Activated CD4-positive, alpha-beta memory T cell treated with anti-CD3 and anti-CD28 coated beads, Interleukin-2, amount 10 ng/mL, durations not matched to agents 7 days and 5 days (primary cell): ENCODE data around the gene MICA. TPM values are rescaled to one million over a fixed set of nuclear protein-coding genes. Genes with fewer than 3 reads are reported as not detected.
"Not testable (repeated sequence)": the region's sequence is repeated elsewhere in the genome, so short reads cannot be mapped to it uniquely, and the experiment has no call there.

Experiments used
- CTCF ChIA-PET: fragments of 350-600 bp; sonication (Branson Sonifier 250); formaldehyde crosslinking; loops from one replicate; lab custom pipeline; 2021; ENCODE audit warnings: antibody characterized with exemption, inconsistent platforms; lab: Charles Lee
- POLR2A ChIA-PET: fragments of 350-600 bp; sonication (Branson Sonifier 250); formaldehyde crosslinking; loops from one replicate; lab custom pipeline; 2021; ENCODE audit warnings: antibody characterized with exemption; lab: Charles Lee
- DNase-seq: peaks from one replicate; pipeline ENCODE4 v3.0.0-alpha.2; 2020
- H3K27ac Mint-ChIP-seq: one replicate; pipeline ENCODE4 v1.8.0; 2021; ENCODE audit warnings: mild to moderate bottlenecking, mixed read lengths
- H3K27me3 Mint-ChIP-seq: one replicate; pipeline ENCODE4 v1.8.0; 2021; ENCODE audit warnings: mixed read lengths
- H3K36me3 Mint-ChIP-seq: one replicate; pipeline ENCODE4 v1.8.0; 2021; ENCODE audit warnings: low read depth, mixed read lengths
- H3K4me1 Mint-ChIP-seq: one replicate; pipeline ENCODE4 v1.8.0; 2021; ENCODE audit warnings: mixed read lengths
- H3K4me3 Mint-ChIP-seq: one replicate; pipeline ENCODE4 v1.8.0; 2021; ENCODE audit warnings: mild to moderate bottlenecking, mixed read lengths
- H3K9me3 Mint-ChIP-seq: one replicate; pipeline ENCODE4 v1.8.0; 2021; ENCODE audit warnings: mixed read lengths
- total RNA-seq, 2 experiments: library from RNA; stranded (reverse); gene quantifications; one replicate each; pipeline ENCODE4 v1.2.3, GENCODE V29; 2021

The MICA gene
- total RNA-seq, 2 experiments from 2014 or later, result 12.0 to 12.3 TPM

DNA sequence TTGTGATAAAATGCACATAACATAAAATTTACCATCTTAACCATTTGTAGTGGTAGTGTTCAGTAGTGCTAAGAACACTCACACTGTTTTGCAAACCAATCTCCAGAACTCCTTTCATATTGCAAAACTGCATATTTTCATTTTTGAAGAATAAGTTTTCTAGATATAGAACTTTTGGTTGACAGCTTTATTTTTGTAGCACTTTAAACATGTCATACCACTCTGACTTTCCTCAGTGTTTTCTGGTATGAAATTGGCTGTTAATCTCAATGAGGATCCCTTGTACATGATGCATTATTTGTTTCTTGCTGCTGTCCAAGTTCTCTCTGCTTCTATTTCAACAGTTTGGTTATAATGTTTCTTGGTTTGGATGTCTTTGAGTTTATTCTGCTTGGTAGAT, 49.5 kb downstream of the MICA start:
- Mint-ChIP-seq H3K36me3 (no peaks in the 10 kb centered on the region), H3K4me3 (no peak overlapping the region), H3K4me1 (no peaks in the 10 kb centered on the region), H3K27me3 (peaks cover 44% of the 10 kb centered on the region), H3K9me3 (no peaks in the 10 kb centered on the region), H3K27ac (no peak overlapping the region)
- CTCF ChIA-PET, result interaction anchor here (1.6 kb wide), 1 partner anchor 11 kb away, joined by 7 read pairs; no protein-coding TSS in a partner anchor
- POLR2A ChIA-PET, result interaction anchor here (1.2 kb wide), 1 partner anchor 50 kb away, joined by 3 read pairs; no protein-coding TSS in a partner anchor
- DNase-seq, result no peak

DNA sequence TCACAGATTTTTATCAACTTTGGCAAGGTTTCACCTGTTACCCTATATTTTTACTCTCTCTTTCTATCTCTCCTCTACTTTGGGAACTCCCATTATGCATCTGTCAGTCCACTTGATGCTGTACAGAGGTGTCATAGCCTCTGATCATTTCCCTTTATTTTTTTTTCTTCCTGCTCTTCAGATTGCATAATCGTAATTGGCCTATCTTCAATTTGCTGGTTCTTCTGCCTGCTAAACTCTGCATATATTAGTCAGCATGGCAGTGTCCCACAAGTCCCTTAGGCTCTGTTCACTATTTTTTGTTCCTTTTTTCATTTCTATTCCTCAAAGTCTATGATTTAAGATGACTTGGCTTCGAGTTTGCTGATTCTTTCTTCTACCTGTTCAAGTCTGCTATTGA, 49.9 kb downstream of the MICA start:
- no peaks in the 10 kb centered on the region for H3K4me1 Mint-ChIP-seq
- no peaks in the 10 kb centered on the region for H3K36me3 Mint-ChIP-seq
- no peak for DNase-seq
- ChIA-PET POLR2A (no interaction called here), CTCF (no interaction called here)
- no peak overlapping the region for H3K4me3 Mint-ChIP-seq
- no peak overlapping the region for H3K27ac Mint-ChIP-seq
- H3K9me3 Mint-ChIP-seq, result no peaks in the 10 kb centered on the region
- peaks cover 46% of the 10 kb centered on the region for H3K27me3 Mint-ChIP-seq

DNA sequence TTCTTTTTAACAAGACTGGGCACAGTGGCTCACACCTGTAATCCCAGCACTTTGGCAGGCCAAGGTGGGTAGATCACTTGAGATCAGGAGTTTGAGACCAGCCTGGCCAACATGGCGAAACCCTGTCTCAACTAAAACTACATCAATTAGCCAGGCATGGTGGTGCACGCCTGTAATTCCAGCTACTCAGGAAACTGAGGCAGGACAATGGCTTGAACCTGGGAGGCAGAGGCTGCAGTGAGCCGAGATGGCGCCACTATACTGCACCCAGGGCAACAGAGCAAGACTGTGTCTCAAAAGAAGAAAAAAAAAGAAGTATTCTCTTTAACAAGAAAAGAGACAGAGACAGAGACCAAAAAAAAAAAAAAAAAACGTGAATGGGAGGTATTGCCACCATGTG, 56.5 kb downstream of the MICA start:
- H3K9me3 Mint-ChIP-seq, DNase-seq, CTCF ChIA-PET, H3K27ac Mint-ChIP-seq, H3K4me3 Mint-ChIP-seq, POLR2A ChIA-PET: not testable (repeated sequence)
- Mint-ChIP-seq H3K36me3 (peaks cover 22% of the 10 kb centered on the region), H3K4me1 (peaks cover 22% of the 10 kb centered on the region), H3K27me3 (peaks cover 11% of the 10 kb centered on the region)

DNA sequence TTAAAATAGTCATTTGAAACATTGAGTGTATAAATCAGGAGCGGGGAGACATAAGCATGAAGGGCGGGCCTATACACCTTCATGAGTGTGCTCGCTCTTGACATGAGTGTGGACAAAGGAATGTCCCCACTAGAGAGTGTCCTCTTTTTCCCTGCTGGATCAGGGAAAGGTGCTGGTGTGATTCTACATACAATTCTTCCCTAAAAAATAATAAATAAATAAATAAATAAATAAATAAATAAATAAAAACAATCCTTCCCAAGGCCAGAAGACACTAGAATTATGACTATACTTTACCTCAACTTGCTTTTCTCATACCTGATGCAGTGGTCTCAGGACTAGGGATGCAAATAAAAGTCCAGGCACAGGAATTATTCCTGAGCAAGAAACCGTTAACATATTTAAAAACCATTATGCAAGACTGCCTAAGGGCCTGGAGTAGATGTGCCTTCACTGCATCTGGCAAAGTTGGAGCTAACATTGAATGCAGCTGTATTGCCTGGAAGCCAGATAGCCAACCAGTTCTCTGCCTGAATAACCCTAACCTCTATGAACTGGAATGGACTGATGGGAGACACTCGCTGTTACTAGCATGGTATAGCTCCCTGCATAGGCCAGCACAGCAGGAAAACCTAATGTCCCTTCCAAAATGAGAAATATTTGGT, 57.1 kb downstream of the MICA start:
- H3K4me1 Mint-ChIP-seq, result peaks cover 28% of the 10 kb centered on the region
- peaks cover 28% of the 10 kb centered on the region for H3K36me3 Mint-ChIP-seq
- H3K27ac Mint-ChIP-seq, result no peak overlapping the region
- no peaks in the 10 kb centered on the region for H3K9me3 Mint-ChIP-seq
- H3K4me3 Mint-ChIP-seq, result no peak overlapping the region
- no peak for DNase-seq
- POLR2A ChIA-PET, result no interaction called here
- CTCF ChIA-PET, result no interaction called here
- H3K27me3 Mint-ChIP-seq, result peaks cover 11% of the 10 kb centered on the region

DNA sequence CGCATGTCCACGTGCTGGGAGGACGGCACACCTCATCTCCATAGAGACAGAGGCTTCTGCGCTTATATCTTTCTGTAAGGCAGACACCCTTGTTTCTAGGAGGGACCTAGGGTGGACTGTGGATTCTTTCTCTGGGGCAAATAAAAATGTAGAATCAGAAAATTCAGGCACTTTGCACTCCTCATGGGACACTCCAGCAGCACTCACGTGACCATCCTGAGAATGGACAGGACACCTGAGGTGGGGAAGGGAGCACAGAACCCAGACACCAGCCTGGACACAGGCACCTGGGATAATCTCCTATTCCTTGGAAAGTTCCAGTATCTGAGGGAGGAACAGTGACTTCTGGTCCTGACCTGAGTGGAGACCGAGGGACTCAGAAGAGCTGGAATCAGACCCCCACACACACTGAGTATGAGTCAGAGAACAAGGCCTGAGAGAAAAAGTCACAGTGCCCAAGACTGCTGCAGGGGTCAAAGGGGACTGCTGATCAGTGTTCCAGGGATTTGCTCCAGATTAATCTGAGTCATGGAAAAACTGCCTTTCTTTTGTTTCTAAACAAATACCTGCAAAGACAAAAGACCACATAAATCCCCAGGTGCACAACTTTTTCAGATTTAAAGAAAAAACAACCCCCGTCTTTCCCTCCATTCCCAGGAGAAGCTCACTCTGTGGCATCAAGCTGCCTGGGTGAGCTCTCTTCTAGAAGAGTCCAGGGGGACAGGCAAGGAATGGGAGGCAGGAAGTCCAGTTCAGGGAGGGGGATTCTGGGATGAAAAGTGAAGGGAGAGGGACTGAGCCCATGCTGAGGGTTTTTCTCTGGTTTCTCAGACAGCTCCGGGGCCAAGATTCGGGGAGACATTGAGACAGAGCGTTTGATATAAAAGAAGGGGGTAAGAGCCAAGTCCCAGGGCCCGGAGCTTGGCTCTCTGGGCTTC, 58.9 kb downstream of the MICA start:
- DNase-seq, result no peak
- Mint-ChIP-seq H3K4me1 (peaks cover 46% of the 10 kb centered on the region), H3K9me3 (no peaks in the 10 kb centered on the region), H3K27me3 (peaks cover 8% of the 10 kb centered on the region), H3K27ac (peak overlapping the region; percentile 72), H3K4me3 (peak overlapping the region; percentile 99), H3K36me3 (peaks cover 46% of the 10 kb centered on the region)
- POLR2A ChIA-PET, result interaction anchor here (0.9 to 1.8 kb wide), 12 partner anchors 10 to 548 kb away, joined by 3 to 10 read pairs (median 4); partner anchors contain the start of genes DDX39B, GPANK1, NCR3 and TNF
- CTCF ChIA-PET, result interaction anchor here (0.9 to 1.1 kb wide), 3 partner anchors 63 to 265 kb away, joined by 3 to 5 read pairs (median 4); no protein-coding TSS in a partner anchor

DNA sequence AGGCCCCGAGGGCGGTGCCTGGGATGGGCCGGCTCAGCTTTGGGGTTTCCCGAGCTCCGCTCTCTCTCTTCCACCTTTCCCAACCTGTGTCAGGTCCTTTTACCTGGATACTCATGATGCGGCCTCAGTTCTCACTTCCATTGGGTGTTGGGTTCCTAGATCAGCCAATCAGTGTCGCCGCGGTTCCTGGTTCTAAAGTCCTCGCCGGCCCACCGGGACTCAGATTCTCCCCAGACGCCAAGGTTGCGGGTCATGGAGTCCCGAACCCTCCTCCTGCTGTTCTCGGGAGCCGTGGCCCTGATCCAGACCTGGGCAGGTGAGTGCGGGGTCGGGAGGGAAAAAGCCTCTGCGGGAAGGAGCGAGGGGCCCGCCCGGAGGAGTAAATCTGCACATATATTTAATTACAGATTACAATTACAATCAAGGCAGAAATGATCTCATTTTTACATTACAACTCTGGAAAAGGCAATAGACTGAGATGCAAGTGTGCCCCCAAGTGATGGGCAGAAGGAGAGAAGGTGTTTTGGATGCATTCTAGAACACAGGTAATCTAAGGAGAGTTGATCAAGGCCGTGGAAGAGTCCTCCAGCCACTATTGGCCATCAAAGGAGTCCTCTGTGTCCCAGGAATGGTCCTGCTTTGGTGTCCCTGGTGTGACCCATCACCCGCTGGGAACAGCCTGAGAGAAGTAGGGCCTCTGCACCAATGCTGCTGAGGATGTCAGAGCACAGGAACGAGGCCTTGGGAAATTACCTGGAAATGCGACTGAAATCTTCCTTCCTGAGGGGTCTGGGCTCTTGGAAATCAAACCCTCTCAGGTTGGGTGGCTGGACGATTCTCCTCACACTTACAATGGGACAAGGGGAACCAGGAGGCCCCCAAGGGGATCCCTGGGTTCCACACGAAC, 59.8 kb downstream of the MICA start:
- H3K27ac Mint-ChIP-seq, result peak overlapping the region; percentile 72
- no peaks in the 10 kb centered on the region for H3K9me3 Mint-ChIP-seq
- peak overlapping the region; percentile 99 for H3K4me3 Mint-ChIP-seq
- ChIA-PET CTCF (interaction anchor here (0.9 to 1.1 kb wide), 3 partner anchors 64 to 266 kb away, joined by 3 to 5 read pairs (median 4); no protein-coding TSS in a partner anchor), POLR2A (interaction anchor here (0.9 to 1.8 kb wide), 12 partner anchors 10 to 549 kb away, joined by 3 to 10 read pairs (median 4); partner anchors contain the start of genes DDX39B, GPANK1, NCR3 and TNF)
- H3K27me3 Mint-ChIP-seq, result peaks cover 3% of the 10 kb centered on the region
- H3K4me1 Mint-ChIP-seq, result peaks cover 56% of the 10 kb centered on the region
- H3K36me3 Mint-ChIP-seq, result peaks cover 53% of the 10 kb centered on the region
- peak; percentile 91 for DNase-seq

DNA sequence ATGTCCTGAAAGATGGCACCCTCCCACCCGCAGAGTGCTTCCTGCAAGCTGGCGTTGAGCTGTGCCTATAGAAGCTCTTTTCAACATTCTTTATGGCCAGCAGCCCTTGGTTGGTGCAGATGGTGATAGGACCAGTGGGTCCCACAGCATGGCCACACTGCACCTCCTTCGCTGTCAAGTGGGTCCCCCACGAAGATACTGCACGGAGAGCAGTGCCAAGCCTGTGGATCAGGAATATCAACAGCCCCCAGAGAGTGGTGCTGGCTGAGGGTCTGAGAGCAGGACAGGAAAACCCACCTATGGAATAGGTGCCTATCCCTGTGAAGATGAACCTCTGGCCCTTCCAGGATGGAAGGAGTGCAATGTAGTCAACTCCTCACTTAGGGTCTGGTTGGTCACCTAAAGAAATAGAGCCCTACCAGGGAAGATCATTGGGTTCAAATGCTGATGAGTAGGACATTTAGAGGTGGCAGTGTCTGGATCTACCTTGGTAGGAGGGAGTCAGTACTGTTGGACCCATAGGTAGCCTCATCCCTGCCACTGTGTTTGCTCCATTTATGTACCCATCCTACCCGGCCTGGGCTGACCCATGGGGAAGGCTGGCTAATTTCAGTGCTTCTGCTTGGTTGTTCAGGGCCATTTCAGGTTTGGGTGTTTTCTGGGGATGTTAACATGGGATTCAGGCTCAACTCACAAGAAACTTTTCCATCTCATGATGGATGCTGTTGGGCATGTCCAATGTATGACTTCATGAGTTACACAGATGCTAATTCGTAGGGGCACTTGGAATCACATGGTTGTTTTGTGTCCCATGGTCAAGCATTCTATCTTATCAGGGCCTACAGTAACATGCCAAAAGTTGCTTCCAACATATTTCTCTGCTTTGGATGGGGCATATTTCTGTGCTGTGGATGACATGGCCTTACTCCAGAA, 61.1 kb downstream of the MICA start:
- H3K27ac Mint-ChIP-seq, result peak overlapping the region; percentile 72
- no peaks in the 10 kb centered on the region for H3K27me3 Mint-ChIP-seq
- no peaks in the 10 kb centered on the region for H3K9me3 Mint-ChIP-seq
- DNase-seq, result no peak
- POLR2A ChIA-PET, result no interaction called here
- CTCF ChIA-PET, result no interaction called here
- H3K4me3 Mint-ChIP-seq, result peak overlapping the region; percentile 99
- peaks cover 66% of the 10 kb centered on the region for H3K4me1 Mint-ChIP-seq
- H3K36me3 Mint-ChIP-seq, result peaks cover 57% of the 10 kb centered on the region

Other genes with a start within 250 kb of the MICA start
- gene CCHCR1, start 245.8 kb upstream of the MICA start, total RNA-seq, result 10 to 100 TPM; 36.1 to 36.7 TPM
- 10 to 100 TPM; 78.9 to 80.7 TPM for gene TCF19, start 245.0 kb upstream of the MICA start, total RNA-seq
- gene POU5F1, start 232.9 kb upstream of the MICA start, total RNA-seq, result not detected
- 1,000 to 10,000 TPM; 1,690 to 1,696 TPM for gene HLA-C, start 131.5 kb upstream of the MICA start, total RNA-seq
- 1,000 to 10,000 TPM; 5,151 to 5,157 TPM for gene HLA-B, start 46.4 kb upstream of the MICA start, total RNA-seq
- gene MICB, start 94.5 kb downstream of the MICA start, total RNA-seq, result 10 to 100 TPM; 60.8 to 62.9 TPM
- gene MCCD1, start 125.4 kb downstream of the MICA start, total RNA-seq, result not detected
- gene DDX39B, start 138.4 kb downstream of the MICA start, total RNA-seq, result 100 to 1,000 TPM; 427 to 434 TPM
- gene ATP6V1G2, start 143.0 kb downstream of the MICA start, total RNA-seq, result 1 to 10 TPM; 2.7 to 3.8 TPM
- 10 to 100 TPM; 22.8 to 23.6 TPM for gene NFKBIL1, start 144.0 kb downstream of the MICA start, total RNA-seq
- 10 to 100 TPM; 37.2 to 38.4 TPM for gene LTA, start 168.7 kb downstream of the MICA start, total RNA-seq
- gene TNF, start 172.0 kb downstream of the MICA start, total RNA-seq, result 100 to 1,000 TPM; 124 to 130 TPM
- gene LTB, start 178.8 kb downstream of the MICA start, total RNA-seq, result 1,000 to 10,000 TPM; 1,185 to 1,194 TPM
- gene LST1, start 182.7 kb downstream of the MICA start, total RNA-seq, result 10 to 100 TPM; 69.8 to 74.5 TPM
- 10 to 100 TPM; 76.4 to 78.3 TPM for gene NCR3, start 189.4 kb downstream of the MICA start, total RNA-seq
- 10 to 100 TPM; 11.3 to 11.7 TPM for gene AIF1, start 211.6 kb downstream of the MICA start, total RNA-seq
- 100 to 1,000 TPM; 215 to 222 TPM for gene PRRC2A, start 217.1 kb downstream of the MICA start, total RNA-seq
- 100 to 1,000 TPM; 275 to 282 TPM for gene BAG6, start 249.1 kb downstream of the MICA start, total RNA-seq